Breast epithelium (tissue), 4 donors: ENCODE measurements around the gene POLDIP2. TPM values are rescaled to one million over a fixed set of nuclear protein-coding genes. Genes with fewer than 3 reads are reported as not detected.

Experiments
- DNase-seq, 2 donors: peaks; one replicate each; pipeline ENCODE4 v3.0.0-alpha.2; 2019; ENCODE audit warnings: low spot score in 2 of 2
- H3K27ac ChIP-seq, 2 donors: fragments of 200-600 bp; sonication (generic) in 1 of 2; one replicate each; pipeline ENCODE4 v1.5.1; 2016 to 2019; ENCODE audit warnings: mild to moderate bottlenecking in 1 of 2
- H3K27me3 ChIP-seq, 2 donors: fragments of 200-600 bp; sonication (generic) in 1 of 2; one replicate each; pipeline versions ENCODE4 v1.5.1 to v1.6.0; 2017 to 2019; ENCODE audit warnings: control low read depth in 1 of 2, mild to moderate bottlenecking in 1 of 2
- H3K36me3 ChIP-seq: fragments of 200-600 bp; one replicate; pipeline ENCODE4 v1.5.1; 2019
- H3K4me1 ChIP-seq, 2 donors: fragments of 200-600 bp; sonication (generic); one replicate each; pipeline ENCODE4 v1.5.1; 2016 to 2019; ENCODE audit warnings: control low read depth in 1 of 2
- H3K4me3 ChIP-seq, 3 donors: fragments of 200-600 bp; sonication (generic); 1 replicate in 2 of 3; 2 replicates in 1 of 3; pipeline ENCODE4 v1.5.1; 2016 to 2019; ENCODE audit warnings: mild to moderate bottlenecking in 3 of 3, moderate library complexity in 2 of 3
- H3K9me3 ChIP-seq, 2 donors: fragments of 200-600 bp; sonication (generic) in 1 of 2; one replicate each; pipeline ENCODE4 v1.5.1; 2016 to 2019; ENCODE audit warnings: control low read depth in 1 of 2
- CTCF ChIP-seq, 3 donors: fragments of 450-650 bp; IDR thresholded peaks; one replicate each; pipeline ENCODE4 v1.5.1; 2016 to 2017; ENCODE audit warnings: antibody characterized with exemption in 3 of 3, mild to moderate bottlenecking in 3 of 3, moderate library complexity in 3 of 3
- POLR2A ChIP-seq: fragments of 450-650 bp; IDR thresholded peaks from one replicate; pipeline ENCODE4 v1.6.1; 2016; ENCODE audit warnings: antibody characterized with exemption, mild to moderate bottlenecking, moderate library complexity
- POLR2AphosphoS5 ChIP-seq, 3 donors: sonication (generic); formaldehyde crosslinking; IDR thresholded peaks; one replicate each; pipeline ENCODE4 v1.6.1; 2017; ENCODE audit warnings: antibody characterized with exemption in 3 of 3
- intact Hi-C: fragments of 100-400 bp; cut with DNase I; formaldehyde crosslinking; loops from one replicate; pipeline ENCODE4 v1.15.1; 2023; ENCODE audit warnings: low total_unique reads
- total RNA-seq, 3 donors: library from RNA; depleted of rRNA; stranded (reverse); fragments of >200 nt; gene quantifications; one replicate each; pipeline ENCODE4 v1.1.0, GENCODE V29; 2016

Gene POLDIP2
- total RNA-seq, 3 donors from 2014 or later, result 64.5 to 85.0 (median 69.8) TPM

GRCh38 chr17:28367641-28368305, 10.4 kb upstream of the POLDIP2 start:
- no peak for DNase-seq
- no peaks in the 10 kb centered on the region for H3K36me3 ChIP-seq
- no peaks in the 10 kb centered on the region for H3K4me1 ChIP-seq
- H3K4me3 ChIP-seq, result no peak overlapping the region
- no peaks in the 10 kb centered on the region for H3K9me3 ChIP-seq
- H3K27me3 ChIP-seq, result no peaks in the 10 kb centered on the region
- intact Hi-C loops, result no loop called here
- no peak overlapping the region for H3K27ac ChIP-seq
- no peak for TF ChIP-seq CTCF (IDR thresholded peaks at IDR 0.05)
- no peak for TF ChIP-seq POLR2A
- TF ChIP-seq POLR2AphosphoS5 (IDR thresholded peaks at IDR 0.05), result no peak

GRCh38 chr17:28366605-28367004, 9.3 kb upstream of the POLDIP2 start:
- H3K27ac ChIP-seq, result no peak overlapping the region
- TF ChIP-seq POLR2AphosphoS5 (IDR thresholded peaks at IDR 0.05) (no peak), CTCF (IDR thresholded peaks at IDR 0.05) (no peak), POLR2A (no peak)
- no peaks in the 10 kb centered on the region for H3K9me3 ChIP-seq
- DNase-seq, result no peak
- intact Hi-C loops, result no loop called here
- no peaks in the 10 kb centered on the region for H3K4me1 ChIP-seq
- H3K36me3 ChIP-seq, result no peaks in the 10 kb centered on the region
- H3K4me3 ChIP-seq, result no peak overlapping the region
- no peaks in the 10 kb centered on the region for H3K27me3 ChIP-seq

- no peak overlapping the region for H3K4me3 ChIP-seq
- no peak for DNase-seq
- no peaks in the 10 kb centered on the region for H3K4me1 ChIP-seq
- H3K27me3 ChIP-seq, result no peaks in the 10 kb centered on the region
- no peaks in the 10 kb centered on the region for H3K9me3 ChIP-seq
- no peak for TF ChIP-seq CTCF (IDR thresholded peaks at IDR 0.05)
- TF ChIP-seq POLR2A, result no peak
- no peak for TF ChIP-seq POLR2AphosphoS5 (IDR thresholded peaks at IDR 0.05)
- no peak overlapping the region for H3K27ac ChIP-seq
- intact Hi-C loops, result no loop called here
- H3K36me3 ChIP-seq, result peaks cover 6% of the 10 kb centered on the region
Observed at GRCh38 chr17:28365487-28365886, 8.2 kb upstream of the POLDIP2 start.

- H3K36me3 ChIP-seq, result peaks cover 6% of the 10 kb centered on the region
Observed at GRCh38 chr17:28364665-28365363, 7.5 kb upstream of the POLDIP2 start, which contains the start of gene SEBOX. SEBOX (minus strand) TSS chr17:28365199; CDS start chr17:28365151, 48 bp downstream.

More at GRCh38 chr17:28364665-28365363, 7.5 kb upstream of the POLDIP2 start, which contains the start of gene SEBOX:
- intact Hi-C loops, result no loop called here
- no peak within 1 kb of the TSS for H3K27ac ChIP-seq
- no peaks in the 10 kb centered on the region for H3K9me3 ChIP-seq
- H3K27me3 ChIP-seq, result no peaks in the 10 kb centered on the region
- no peak for TF ChIP-seq POLR2AphosphoS5 (IDR thresholded peaks at IDR 0.05)
- no peak for TF ChIP-seq POLR2A
- TF ChIP-seq CTCF (IDR thresholded peaks at IDR 0.05), result no peak
- no peaks in the 10 kb centered on the region for H3K4me1 ChIP-seq
- DNase-seq, result no peak
- no peak within 1 kb of the TSS for H3K4me3 ChIP-seq
